HUDEP-2 (cell line): ENCODE measurements around the gene RNF180.
A peak's percentile ranks its signal among the peaks of the same experiment; 100 is the strongest.
"Not testable (repeated sequence)": the region's sequence is repeated elsewhere in the genome, so short reads cannot be mapped to it uniquely, and the experiment has no call there.

Experiments used
- DNase-seq, 76 experiments: peaks; one replicate each; lab custom pipeline; 2025; ENCODE audit not compliant: unreplicated experiment in 76 of 76; lab: John Stamatoyannopoulos, UW

RNF180 gene

GRCh38 chr5:64180661-64181343 lies 15.2 kb downstream of the RNF180 start:
- no peak for DNase-seq

- DNase-seq: no peak
Observed at GRCh38 chr5:64181440-64181839, 15.8 kb downstream of the RNF180 start.

GRCh38 chr5:64183956-64184355 lies 18.3 kb downstream of the RNF180 start:
- no peak for DNase-seq

- no peak for DNase-seq
Observed at GRCh38 chr5:64184832-64185231, 19.2 kb downstream of the RNF180 start.

GRCh38 chr5:64188776-64189175 lies 23.1 kb downstream of the RNF180 start:
- no peak for DNase-seq

- DNase-seq: no peak
Observed at GRCh38 chr5:64190562-64191306, 25.1 kb downstream of the RNF180 start.

- DNase-seq: no peak
Observed at GRCh38 chr5:64195981-64196380, 30.3 kb downstream of the RNF180 start.

GRCh38 chr5:64199425-64199824 lies 33.8 kb downstream of the RNF180 start:
- no peak for DNase-seq

- DNase-seq: no peak
Observed at GRCh38 chr5:64201996-64202395, 36.4 kb downstream of the RNF180 start.

- no peak for DNase-seq
Observed at GRCh38 chr5:64206653-64207052, 41.0 kb downstream of the RNF180 start.

GRCh38 chr5:64207978-64208377 lies 42.3 kb downstream of the RNF180 start:
- DNase-seq: peak in 2 of 76 experiments; percentile 5 to 10

GRCh38 chr5:64209353-64209752 lies 43.7 kb downstream of the RNF180 start:
- no peak for DNase-seq

GRCh38 chr5:64210866-64211265 lies 45.2 kb downstream of the RNF180 start:
- no peak for DNase-seq

- no peak for DNase-seq
Observed at GRCh38 chr5:64213011-64213410, 47.4 kb downstream of the RNF180 start.

- DNase-seq: no peak
Observed at GRCh38 chr5:64213531-64213930, 47.9 kb downstream of the RNF180 start.

GRCh38 chr5:64214132-64214531 lies 48.5 kb downstream of the RNF180 start:
- no peak for DNase-seq

- DNase-seq: no peak
Observed at GRCh38 chr5:64221911-64222310, 56.3 kb downstream of the RNF180 start.

GRCh38 chr5:64225286-64225981 lies 59.8 kb downstream of the RNF180 start:
- DNase-seq: not testable (repeated sequence)

- not testable (repeated sequence) for DNase-seq
Observed at GRCh38 chr5:64227131-64227537, 61.5 kb downstream of the RNF180 start.

- peak in 7 of 76 experiments; percentile 1 to 14 (median 4) for DNase-seq
Observed at GRCh38 chr5:64229163-64229774, 63.6 kb downstream of the RNF180 start.

GRCh38 chr5:64260756-64261155 lies 95.1 kb downstream of the RNF180 start:
- DNase-seq: no peak
